BE2C (cell line): Measurements from ENCODE around the gene ABTB2.

ENCODE experiments used
- DNase-seq: peaks from one replicate; pipeline ENCODE4 v3.0.0-alpha.2; 2020
- H3K27me3 ChIP-seq: fragments of 250-450 bp; sonication (Bioruptor Pico); 2 replicates; pipeline ENCODE4 v1.5.1; 2020; ENCODE audit warnings: mild to moderate bottlenecking
- H3K36me3 ChIP-seq: fragments of 250-450 bp; sonication (Bioruptor Pico); 2 replicates; pipeline ENCODE4 v1.5.1; 2020; ENCODE audit warnings: mild to moderate bottlenecking
- H3K4me1 ChIP-seq: fragments of 250-450 bp; sonication (Bioruptor Pico); 2 replicates; pipeline ENCODE4 v1.5.1; 2020
- H3K4me3 ChIP-seq: 2 replicates; pipeline ENCODE4 v1.5.1; 2011; ENCODE audit warnings: low read depth, low read length
- H3K9me3 ChIP-seq: fragments of 250-450 bp; sonication (Bioruptor Pico); 2 replicates; pipeline ENCODE4 v1.5.1; 2020
- TF ChIP-seq, protein P1 (sequence below): IDR thresholded peaks from 2 replicates; pipeline ENCODE4 v1.5.1; 2012; ENCODE audit warnings: mild to moderate bottlenecking, low read depth, low read length

ABTB2 gene

DNA sequence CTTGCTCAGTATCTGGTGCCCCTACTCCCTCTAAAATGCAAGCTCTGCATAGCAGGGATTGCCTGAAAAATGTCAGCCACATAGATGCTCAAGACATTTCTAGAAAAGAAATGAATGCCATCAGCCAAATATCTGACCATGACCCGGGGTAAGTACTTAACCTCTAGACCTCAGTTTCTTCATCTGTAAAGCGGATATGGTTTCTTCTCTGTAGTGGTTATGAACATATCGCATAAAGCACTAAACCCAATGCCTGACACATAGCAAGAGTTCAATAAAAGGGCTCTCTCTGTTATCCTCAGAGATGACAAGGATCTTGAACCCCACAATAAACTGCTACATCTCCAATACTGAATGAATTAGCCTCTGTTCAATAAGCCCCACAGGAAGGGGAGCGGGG is 122.6 kb downstream of the ABTB2 start:
- Histone ChIP-seq H3K9me3 (no peaks in the 10 kb centered on the region), H3K36me3 (no peaks in the 10 kb centered on the region), H3K4me1 (no peaks in the 10 kb centered on the region), H3K4me3 (no peak overlapping the region), H3K27me3 (no peaks in the 10 kb centered on the region)
- TF ChIP-seq, protein P1, sequence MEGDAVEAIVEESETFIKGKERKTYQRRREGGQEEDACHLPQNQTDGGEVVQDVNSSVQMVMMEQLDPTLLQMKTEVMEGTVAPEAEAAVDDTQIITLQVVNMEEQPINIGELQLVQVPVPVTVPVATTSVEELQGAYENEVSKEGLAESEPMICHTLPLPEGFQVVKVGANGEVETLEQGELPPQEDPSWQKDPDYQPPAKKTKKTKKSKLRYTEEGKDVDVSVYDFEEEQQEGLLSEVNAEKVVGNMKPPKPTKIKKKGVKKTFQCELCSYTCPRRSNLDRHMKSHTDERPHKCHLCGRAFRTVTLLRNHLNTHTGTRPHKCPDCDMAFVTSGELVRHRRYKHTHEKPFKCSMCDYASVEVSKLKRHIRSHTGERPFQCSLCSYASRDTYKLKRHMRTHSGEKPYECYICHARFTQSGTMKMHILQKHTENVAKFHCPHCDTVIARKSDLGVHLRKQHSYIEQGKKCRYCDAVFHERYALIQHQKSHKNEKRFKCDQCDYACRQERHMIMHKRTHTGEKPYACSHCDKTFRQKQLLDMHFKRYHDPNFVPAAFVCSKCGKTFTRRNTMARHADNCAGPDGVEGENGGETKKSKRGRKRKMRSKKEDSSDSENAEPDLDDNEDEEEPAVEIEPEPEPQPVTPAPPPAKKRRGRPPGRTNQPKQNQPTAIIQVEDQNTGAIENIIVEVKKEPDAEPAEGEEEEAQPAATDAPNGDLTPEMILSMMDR = no peak
- no peak for DNase-seq

DNA sequence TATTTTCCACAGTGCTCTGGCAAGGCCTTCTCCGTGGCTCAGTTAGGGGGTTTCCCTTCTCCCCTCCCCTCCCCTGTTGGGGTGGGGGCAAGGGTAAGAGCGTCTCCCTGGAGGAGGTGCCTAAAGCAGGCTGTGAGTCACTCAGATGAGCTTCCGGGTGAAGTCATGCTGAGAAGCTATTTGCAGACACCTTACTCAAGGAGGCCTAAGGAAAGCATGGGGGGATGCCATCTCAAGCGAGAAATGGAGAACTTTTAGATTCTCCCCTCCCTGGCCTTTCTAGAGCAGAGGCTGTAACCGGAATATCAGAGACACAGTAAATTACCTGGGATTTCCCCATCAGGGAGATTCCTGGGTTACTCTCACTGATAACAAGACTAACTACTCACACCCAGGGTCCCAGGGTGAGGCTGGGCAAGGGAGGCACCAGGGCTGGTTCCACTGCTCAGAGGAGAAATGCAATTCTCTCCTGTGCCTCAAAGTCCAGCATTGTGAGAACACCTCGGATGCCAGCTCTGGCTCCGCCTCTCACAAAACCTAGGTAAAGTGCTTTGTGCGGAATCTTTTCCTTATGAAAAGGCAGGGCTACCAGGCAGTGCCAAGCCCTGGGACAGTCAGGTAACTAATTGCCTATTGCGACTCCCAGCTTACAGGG is 123.6 kb downstream of the ABTB2 start:
- Histone ChIP-seq H3K4me3 (no peak overlapping the region), H3K9me3 (no peaks in the 10 kb centered on the region), H3K36me3 (no peaks in the 10 kb centered on the region), H3K4me1 (no peaks in the 10 kb centered on the region), H3K27me3 (no peaks in the 10 kb centered on the region)
- no peak for DNase-seq
- TF ChIP-seq, protein P1 = no peak

DNA sequence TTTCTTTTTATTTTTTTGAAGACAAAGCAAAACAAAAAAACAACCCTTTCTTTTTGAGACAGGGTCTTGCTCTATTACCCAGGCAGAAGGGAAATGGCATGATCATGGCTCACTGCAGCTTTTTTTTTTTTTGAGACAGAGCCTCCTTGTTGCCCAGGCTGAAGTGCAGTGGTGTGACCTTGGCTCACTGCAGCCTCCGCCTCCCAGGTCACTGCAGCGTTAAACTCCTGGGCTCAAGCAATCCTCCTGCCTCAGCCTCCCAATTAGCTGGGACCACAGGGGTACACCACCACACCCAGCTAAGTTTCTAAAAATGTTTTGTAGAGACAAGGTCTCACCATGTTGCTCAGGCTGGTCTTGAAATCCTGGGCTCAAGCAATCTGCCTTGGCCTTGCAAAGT is 124.6 kb downstream of the ABTB2 start:
- no peaks in the 10 kb centered on the region for H3K27me3 ChIP-seq
- H3K4me1 ChIP-seq = no peaks in the 10 kb centered on the region
- no peak overlapping the region for H3K4me3 ChIP-seq
- TF ChIP-seq, protein P1 = no peak
- no peaks in the 10 kb centered on the region for H3K36me3 ChIP-seq
- H3K9me3 ChIP-seq = no peaks in the 10 kb centered on the region
- DNase-seq = no peak

DNA sequence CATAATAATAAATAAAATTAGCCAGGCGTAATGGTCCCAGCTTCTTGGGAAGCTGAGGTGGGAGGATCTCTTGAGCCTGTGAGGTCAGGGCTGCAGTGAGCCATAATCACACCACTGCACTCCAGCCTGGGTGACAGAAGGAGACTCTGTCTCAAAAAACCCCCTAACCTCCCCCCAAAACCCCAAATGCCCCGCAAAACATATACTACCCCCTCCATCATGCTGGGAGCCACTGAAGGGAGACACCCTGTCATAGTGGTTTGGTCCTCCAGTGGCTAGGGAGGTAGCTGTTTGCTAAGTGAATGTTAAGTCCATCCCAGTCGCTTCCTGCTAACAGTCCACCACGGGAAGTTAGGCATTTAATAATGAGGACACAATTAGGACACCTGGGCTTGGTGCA is 125.0 kb downstream of the ABTB2 start:
- no peak for DNase-seq
- H3K4me3 ChIP-seq = no peak overlapping the region
- H3K36me3 ChIP-seq = no peaks in the 10 kb centered on the region
- no peaks in the 10 kb centered on the region for H3K27me3 ChIP-seq
- H3K9me3 ChIP-seq = no peaks in the 10 kb centered on the region
- TF ChIP-seq, protein P1 = no peak
- H3K4me1 ChIP-seq = no peaks in the 10 kb centered on the region

DNA sequence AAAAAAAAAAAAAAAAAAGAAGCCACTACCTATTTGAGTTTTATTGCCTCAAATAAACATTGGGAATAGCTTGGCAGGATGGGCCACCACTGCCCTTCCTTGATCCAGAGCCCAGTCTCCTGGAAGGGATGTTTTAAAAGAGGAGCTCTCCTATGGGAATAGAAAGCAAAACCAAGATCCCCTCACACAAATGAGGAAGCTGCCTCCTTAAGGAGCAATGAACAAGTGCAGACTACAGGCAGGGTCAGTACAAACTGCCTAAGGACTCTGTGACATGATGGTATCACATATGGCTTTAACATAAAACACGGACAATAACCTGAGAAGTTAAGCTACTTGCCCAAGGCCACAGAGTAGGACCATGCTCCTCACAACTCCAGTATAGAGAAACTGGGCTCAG is 131.6 kb downstream of the ABTB2 start:
- H3K9me3 ChIP-seq = no peaks in the 10 kb centered on the region
- H3K4me1 ChIP-seq = no peaks in the 10 kb centered on the region
- TF ChIP-seq, protein P1 = no peak
- DNase-seq = no peak
- H3K4me3 ChIP-seq = no peak overlapping the region
- H3K27me3 ChIP-seq = no peaks in the 10 kb centered on the region
- H3K36me3 ChIP-seq = no peaks in the 10 kb centered on the region

DNA sequence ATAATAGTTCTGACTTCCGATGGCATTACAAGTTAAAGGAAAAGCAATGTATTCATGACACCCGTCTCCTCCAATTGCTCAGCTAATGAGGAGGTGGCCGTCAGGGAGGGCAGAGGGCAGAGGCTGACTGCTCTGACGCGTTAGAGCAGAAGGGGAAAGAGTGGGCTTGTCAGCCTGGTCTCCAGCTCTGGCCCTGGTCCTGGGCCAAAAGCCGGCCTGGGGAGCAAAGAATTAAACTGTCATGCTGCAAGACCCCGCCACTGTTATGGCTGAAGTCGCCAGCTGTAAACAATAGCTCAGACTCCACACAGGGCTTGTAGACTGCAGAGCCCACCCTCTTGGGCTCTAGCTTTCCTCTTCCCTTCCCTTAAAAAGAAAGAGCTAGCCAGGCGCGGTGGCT is 132.7 kb downstream of the ABTB2 start:
- Histone ChIP-seq H3K36me3 (no peaks in the 10 kb centered on the region), H3K4me3 (no peak overlapping the region), H3K4me1 (no peaks in the 10 kb centered on the region), H3K27me3 (no peaks in the 10 kb centered on the region), H3K9me3 (no peaks in the 10 kb centered on the region)
- TF ChIP-seq, protein P1 = no peak
- no peak for DNase-seq
